CD4-positive, alpha-beta T cell (primary cell): ENCODE results near the gene KIF23. TPM values are rescaled to one million over a fixed set of nuclear protein-coding genes. Genes with fewer than 3 reads are reported as not detected.

Experiments used
- ATAC-seq: fragments of 200-7000 bp; cut with Tn5 transposase; one replicate; pipeline ENCODE4 v1.10.0; 2022; ENCODE audit warnings: mild to moderate bottlenecking; ENCODE audit not compliant: poor library complexity
- CTCF ChIA-PET: fragments of 350-600 bp; sonication (Branson Sonifier 250); formaldehyde crosslinking; loops from one replicate; lab custom pipeline; 2021; ENCODE audit warnings: antibody characterized with exemption, inconsistent platforms; lab: Charles Lee
- POLR2A ChIA-PET: fragments of 350-600 bp; sonication (Branson Sonifier 250); formaldehyde crosslinking; loops from one replicate; lab custom pipeline; 2021; ENCODE audit warnings: antibody characterized with exemption, inconsistent platforms; lab: Charles Lee
- DNase-seq, 14 experiments: peaks; one replicate each; pipeline ENCODE4 v3.0.0-alpha.2; 2013 to 2020; ENCODE audit warnings: mixed read lengths in 2 of 14
- H3K27ac ChIP-seq, 2 donors: one replicate each; pipeline versions ENCODE4 v1.5.1 to v1.7.0; 2013; ENCODE audit warnings: low read length in 2 of 2, low read depth in 1 of 2, mild to moderate bottlenecking in 1 of 2
- H3K27me3 ChIP-seq, 2 experiments: 1 replicate in 1 of 2; 2 replicates in 1 of 2; pipeline versions ENCODE4 v1.6.1 to v1.7.0; 2013; ENCODE audit warnings: low read length in 2 of 2, control low read depth in 1 of 2, mild to moderate bottlenecking in 1 of 2, moderate library complexity in 1 of 2; ENCODE audit not compliant: insufficient read depth in 2 of 2, control insufficient read depth in 1 of 2
- H3K36me3 ChIP-seq: one replicate; pipeline ENCODE4 v1.6.1; 2013; ENCODE audit warnings: low read length, control low read depth; ENCODE audit not compliant: insufficient read depth
- H3K4me1 ChIP-seq: one replicate; pipeline ENCODE4 v1.6.1; 2013; ENCODE audit warnings: low read length, control low read depth; ENCODE audit not compliant: insufficient read depth
- H3K4me3 ChIP-seq: one replicate; pipeline ENCODE4 v1.5.1; 2013; ENCODE audit warnings: mild to moderate bottlenecking, low read length, moderate library complexity
- H3K9me3 ChIP-seq, 2 experiments: 1 replicate in 1 of 2; 2 replicates in 1 of 2; pipeline versions ENCODE4 v1.6.1 to v1.7.0; 2013; ENCODE audit warnings: low read length in 2 of 2, mild to moderate bottlenecking in 2 of 2, control low read depth in 1 of 2, moderate library complexity in 1 of 2; ENCODE audit not compliant: control insufficient read depth in 1 of 2, insufficient read depth in 1 of 2
- H3K27ac Mint-ChIP-seq: one replicate; pipeline ENCODE4 v1.8.0; 2020; ENCODE audit warnings: mixed read lengths
- H3K27me3 Mint-ChIP-seq: one replicate; pipeline ENCODE4 v1.8.0; 2021; ENCODE audit warnings: mixed read lengths
- H3K36me3 Mint-ChIP-seq: one replicate; pipeline ENCODE4 v1.8.0; 2021; ENCODE audit warnings: low read depth, mixed read lengths
- H3K4me1 Mint-ChIP-seq: one replicate; pipeline ENCODE4 v1.8.0; 2021; ENCODE audit warnings: low read depth, mixed read lengths
- H3K4me3 Mint-ChIP-seq: one replicate; pipeline ENCODE4 v1.8.0; 2020; ENCODE audit warnings: mild to moderate bottlenecking, mixed read lengths
- H3K9me3 Mint-ChIP-seq: one replicate; pipeline ENCODE4 v1.8.0; 2020; ENCODE audit warnings: mixed read lengths
- CTCF ChIP-seq: fragments of 200-600 bp; IDR thresholded peaks from one replicate; pipeline ENCODE4 v1.8.0; 2022; ENCODE audit warnings: antibody characterized with exemption, mild to moderate bottlenecking
- intact Hi-C, 2 experiments: fragments of 100-400 bp; cut with DNase I in 1 of 2; cut with micrococcal nuclease in 1 of 2; formaldehyde crosslinking; loops; one replicate each; pipeline versions ENCODE4 v1.15.1 to v1.9.0; 2023 to 2025; cut with DNase I, micrococcal nuclease
- total RNA-seq, 174 experiments: library from RNA in 2 of 174; stranded (reverse) in 2 of 174; gene quantifications; one replicate each; pipeline ENCODE4 v1.2.3 and lab custom pipeline; 2021 to 2026

Gene KIF23
- total RNA-seq, 2 experiments from 2014 or later = 0.71 to 1.1 TPM

- Mint-ChIP-seq H3K4me1 (peaks cover 8% of the 10 kb centered on the region), H3K27ac (no peak overlapping the region), H3K27me3 (no peaks in the 10 kb centered on the region), H3K4me3 (no peak overlapping the region), H3K9me3 (no peaks in the 10 kb centered on the region), H3K36me3 (no peaks in the 10 kb centered on the region)
- no peak overlapping the region for H3K4me3 ChIP-seq
- no peak overlapping the region for H3K27ac ChIP-seq
- peak; percentile 58 to 88 (median 82) for DNase-seq
- POLR2A ChIA-PET = interaction anchor here (0.6 to 1.8 kb wide), 2 partner anchors 12 to 57 kb away, joined by 3 to 6 read pairs; partner anchors contain the start of gene RPLP1
- no peaks in the 10 kb centered on the region for H3K9me3 ChIP-seq
- H3K27me3 ChIP-seq = no peaks in the 10 kb centered on the region
- ATAC-seq = peak; percentile 95
- CTCF ChIA-PET = interaction anchor here (0.6 to 2.0 kb wide), 11 partner anchors 9 to 336 kb away, joined by 3 to 10 read pairs (median 4); partner anchors contain the start of gene RPLP1
- peaks cover 11% of the 10 kb centered on the region for H3K4me1 ChIP-seq
- intact Hi-C loops = loop anchor here (1.0 kb wide), 1 partner anchor 335 kb away; no protein-coding TSS in a partner anchor
- peak; percentile 96 for TF ChIP-seq CTCF
- no peaks in the 10 kb centered on the region for H3K36me3 ChIP-seq
These were observed 19.4 kb upstream of the KIF23 start for GRCh38 chr15:69394556-69395282.

- H3K27me3 Mint-ChIP-seq = no peaks in the 10 kb centered on the region
- Histone ChIP-seq H3K27me3 (no peaks in the 10 kb centered on the region), H3K4me1 (peaks cover 11% of the 10 kb centered on the region), H3K4me3 (no peak overlapping the region), H3K27ac (no peak overlapping the region), H3K9me3 (no peaks in the 10 kb centered on the region), H3K36me3 (no peaks in the 10 kb centered on the region)
- no peaks in the 10 kb centered on the region for H3K36me3 Mint-ChIP-seq
- TF ChIP-seq CTCF = no peak
- ATAC-seq = no peak
- DNase-seq = no peak
- intact Hi-C loops = no loop called here
- H3K4me1 Mint-ChIP-seq = peaks cover 8% of the 10 kb centered on the region
- CTCF ChIA-PET = interaction anchor here (1.1 to 1.9 kb wide), 7 partner anchors 8 to 81 kb away, joined by 3 to 10 read pairs (median 4); partner anchors contain the start of gene RPLP1
- no peak overlapping the region for H3K4me3 Mint-ChIP-seq
- POLR2A ChIA-PET = interaction anchor here (1.8 kb wide), 1 partner anchor 57 kb away, joined by 6 read pairs; the partner anchor contains the start of gene RPLP1
- no peak overlapping the region for H3K27ac Mint-ChIP-seq
- H3K9me3 Mint-ChIP-seq = no peaks in the 10 kb centered on the region
These were observed 18.7 kb upstream of the KIF23 start for GRCh38 chr15:69395460-69395859.

- intact Hi-C loops = no loop called here
- Mint-ChIP-seq H3K4me3 (no peak overlapping the region), H3K36me3 (no peaks in the 10 kb centered on the region), H3K27ac (no peak overlapping the region), H3K4me1 (peaks cover 8% of the 10 kb centered on the region), H3K9me3 (no peaks in the 10 kb centered on the region), H3K27me3 (no peaks in the 10 kb centered on the region)
- no peak for TF ChIP-seq CTCF
- DNase-seq (no peak), ATAC-seq (no peak)
- ChIA-PET POLR2A (no interaction called here), CTCF (no interaction called here)
- Histone ChIP-seq H3K4me3 (no peak overlapping the region), H3K9me3 (no peaks in the 10 kb centered on the region), H3K27ac (no peak overlapping the region), H3K4me1 (peaks cover 11% of the 10 kb centered on the region), H3K36me3 (no peaks in the 10 kb centered on the region), H3K27me3 (no peaks in the 10 kb centered on the region)
These were observed 18.2 kb upstream of the KIF23 start for GRCh38 chr15:69395991-69396390.
